Measurements from ENCODE around the gene SLC4A2.

DNA sequence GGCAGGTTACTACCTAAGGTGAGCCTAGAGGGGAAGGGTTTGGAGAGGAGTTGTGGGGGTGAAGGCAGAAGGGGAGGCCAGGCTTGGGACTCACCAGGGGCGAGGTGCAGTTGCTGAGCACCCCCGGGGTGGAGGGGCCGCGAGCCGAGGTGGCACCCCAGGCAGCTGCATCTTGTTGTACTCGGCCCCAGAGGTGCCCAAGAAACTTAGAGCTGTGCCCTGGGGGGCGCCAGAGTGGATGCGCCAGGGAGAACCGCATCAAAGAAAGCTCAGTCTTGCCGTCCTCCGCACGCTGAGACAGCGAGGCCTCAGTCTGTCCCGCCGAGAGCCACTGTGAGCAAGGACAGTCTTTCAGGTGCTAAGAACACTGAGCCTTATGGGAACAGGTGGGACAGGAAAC is 42.4 kb upstream of the SLC4A2 start:
- TF ChIP-seq, protein P1, sequence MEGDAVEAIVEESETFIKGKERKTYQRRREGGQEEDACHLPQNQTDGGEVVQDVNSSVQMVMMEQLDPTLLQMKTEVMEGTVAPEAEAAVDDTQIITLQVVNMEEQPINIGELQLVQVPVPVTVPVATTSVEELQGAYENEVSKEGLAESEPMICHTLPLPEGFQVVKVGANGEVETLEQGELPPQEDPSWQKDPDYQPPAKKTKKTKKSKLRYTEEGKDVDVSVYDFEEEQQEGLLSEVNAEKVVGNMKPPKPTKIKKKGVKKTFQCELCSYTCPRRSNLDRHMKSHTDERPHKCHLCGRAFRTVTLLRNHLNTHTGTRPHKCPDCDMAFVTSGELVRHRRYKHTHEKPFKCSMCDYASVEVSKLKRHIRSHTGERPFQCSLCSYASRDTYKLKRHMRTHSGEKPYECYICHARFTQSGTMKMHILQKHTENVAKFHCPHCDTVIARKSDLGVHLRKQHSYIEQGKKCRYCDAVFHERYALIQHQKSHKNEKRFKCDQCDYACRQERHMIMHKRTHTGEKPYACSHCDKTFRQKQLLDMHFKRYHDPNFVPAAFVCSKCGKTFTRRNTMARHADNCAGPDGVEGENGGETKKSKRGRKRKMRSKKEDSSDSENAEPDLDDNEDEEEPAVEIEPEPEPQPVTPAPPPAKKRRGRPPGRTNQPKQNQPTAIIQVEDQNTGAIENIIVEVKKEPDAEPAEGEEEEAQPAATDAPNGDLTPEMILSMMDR (IDR thresholded peaks at IDR 0.05): no peak
- no peak for TF ChIP-seq POLR2A (IDR thresholded peaks at IDR 0.05)
